Thymus (tissue), 11 donors: Measurements from ENCODE around the gene ZNHIT6. TPM values are rescaled to one million over a fixed set of nuclear protein-coding genes. Genes with fewer than 3 reads are reported as not detected.

ENCODE experiments used
- DNase-seq, 9 donors: peaks; one replicate each; pipeline ENCODE4 v3.0.0-alpha.2; 2013; ENCODE audit warnings: low spot score in 9 of 9, low read depth in 6 of 9, missing footprints in 1 of 9
- H3K27ac ChIP-seq, 2 donors: one replicate each; pipeline ENCODE4 v1.5.1; 2013; ENCODE audit warnings: control low read depth in 1 of 2, low read depth in 1 of 2, low read length in 1 of 2, mild to moderate bottlenecking in 1 of 2, moderate library complexity in 1 of 2
- H3K27me3 ChIP-seq, 2 donors: one replicate each; pipeline ENCODE4 v1.5.1; 2013; ENCODE audit warnings: low read length in 1 of 2; ENCODE audit not compliant: control insufficient read depth in 2 of 2, insufficient read depth in 1 of 2
- H3K36me3 ChIP-seq, 2 donors: one replicate each; pipeline ENCODE4 v1.5.1; 2013; ENCODE audit warnings: low read length in 1 of 2, mild to moderate bottlenecking in 1 of 2, moderate library complexity in 1 of 2; ENCODE audit not compliant: control insufficient read depth in 2 of 2, insufficient read depth in 2 of 2
- H3K4me1 ChIP-seq, 2 donors: one replicate each; pipeline ENCODE4 v1.5.1; 2013; ENCODE audit warnings: low read length in 2 of 2; ENCODE audit not compliant: control insufficient read depth in 2 of 2, insufficient read depth in 2 of 2
- H3K4me3 ChIP-seq, 2 donors: one replicate each; pipeline ENCODE4 v1.5.1; 2013; ENCODE audit warnings: low read length in 2 of 2, control low read depth in 1 of 2, mild to moderate bottlenecking in 1 of 2
- H3K9me3 ChIP-seq, 2 donors: one replicate each; pipeline ENCODE4 v1.5.1; 2013; ENCODE audit warnings: low read length in 1 of 2, mild to moderate bottlenecking in 1 of 2; ENCODE audit not compliant: control insufficient read depth in 2 of 2, insufficient read depth in 1 of 2
- WGBS: extraction: QIAGEN DNeasy Blood & Tissue Kit; methylation state at CpG from one replicate; pipeline ENCODE4 v1.1.7; 2013; 5-methylcytosine and 5-hydroxymethylcytosine counted together
- polyA plus RNA-seq: library from polyadenylated mRNA; stranded (reverse); fragments of 200-250 nt; gene quantifications from one replicate; pipeline ENCODE4 v1.2.3, GENCODE V29; 2013
- total RNA-seq: library from RNA; stranded (reverse); fragments of 120-200 nt; gene quantifications from one replicate; pipeline ENCODE4 v1.2.4, GENCODE V29; 2013
- donor health status: healthy.

The ZNHIT6 gene
- total and polyA plus RNA-seq, 2 donors = 10.0 to 14.1 TPM

GRCh38 chr1:85607921-85608265, 100.3 kb downstream of the ZNHIT6 start:
- Histone ChIP-seq H3K27me3 (no peaks in the 10 kb centered on the region), H3K36me3 (no peaks in the 10 kb centered on the region), H3K4me1 (peaks cover 0 to 5% of the 10 kb centered on the region in 2 donors), H3K9me3 (no peaks in the 10 kb centered on the region), H3K27ac (no peak overlapping the region), H3K4me3 (no peak overlapping the region)
- WGBS = 87% methylated on average over 4 of the region's 4 CpGs
- DNase-seq = no peak

DNA sequence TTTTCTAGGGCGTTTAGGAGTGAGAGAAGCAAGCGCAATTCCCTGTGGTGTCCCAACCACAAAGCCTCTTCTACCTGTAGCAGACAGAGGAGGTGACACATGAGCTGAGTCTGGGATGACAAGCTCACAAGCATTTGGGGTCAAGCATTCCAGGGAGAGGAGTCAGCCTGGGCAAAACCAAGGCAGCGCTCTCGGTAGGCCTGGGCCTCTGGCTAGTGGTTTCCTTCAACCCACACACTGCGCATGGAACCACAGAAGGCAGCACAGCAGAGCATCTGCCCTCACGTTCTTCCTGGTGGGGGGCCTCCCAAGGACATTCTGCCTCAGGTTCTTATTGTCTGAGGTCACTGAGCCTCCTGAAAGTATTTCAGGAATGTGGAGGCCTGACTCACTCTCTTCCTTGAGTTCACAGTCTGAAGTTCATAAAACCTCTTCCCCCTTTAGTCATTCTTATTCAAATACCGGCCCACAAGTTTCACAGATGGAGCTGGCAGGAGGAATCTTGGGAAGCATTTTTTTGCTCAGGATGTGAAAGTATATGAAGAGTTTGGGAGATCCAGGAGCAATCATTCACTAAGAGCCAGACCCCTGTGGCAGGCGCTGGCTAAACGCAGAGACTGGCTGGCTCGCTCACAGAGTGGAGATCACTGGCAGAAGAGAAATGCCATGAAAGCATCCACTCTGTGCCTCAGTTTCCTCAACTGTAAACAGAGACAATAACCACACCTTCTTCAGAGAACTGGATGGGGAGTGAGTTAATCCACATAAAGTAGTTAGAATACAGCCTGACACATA, 100.9 kb downstream of the ZNHIT6 start:
- 92% methylated on average over 10 of the region's 10 CpGs for WGBS
- no peak overlapping the region for H3K4me3 ChIP-seq
- H3K9me3 ChIP-seq = no peaks in the 10 kb centered on the region
- no peak overlapping the region for H3K27ac ChIP-seq
- peaks cover 0 to 7% of the 10 kb centered on the region in 2 donors for H3K4me1 ChIP-seq
- H3K36me3 ChIP-seq = no peaks in the 10 kb centered on the region
- no peak for DNase-seq
- no peaks in the 10 kb centered on the region for H3K27me3 ChIP-seq

DNA sequence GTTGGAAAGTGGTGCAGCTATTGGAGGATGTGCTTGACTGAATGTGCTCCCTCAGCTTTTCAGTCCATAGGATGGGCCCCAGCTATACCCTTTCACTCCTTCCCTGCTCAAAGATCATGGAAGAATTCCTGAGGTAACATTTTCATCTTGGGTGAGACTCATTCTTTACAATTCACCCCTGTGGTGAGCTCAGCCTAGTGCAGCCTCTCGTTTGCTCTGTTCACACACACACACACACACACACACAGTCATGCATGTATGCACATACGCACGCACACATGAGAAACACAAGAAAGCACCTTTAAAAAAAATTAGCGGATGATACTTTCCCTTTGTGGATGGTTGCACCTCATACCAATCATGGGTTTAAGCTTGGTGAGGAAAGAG, 101.8 kb downstream of the ZNHIT6 start:
- DNase-seq = no peak
- no peaks in the 10 kb centered on the region for H3K36me3 ChIP-seq
- peaks cover 0 to 4% of the 10 kb centered on the region in 2 donors for H3K4me1 ChIP-seq
- no peaks in the 10 kb centered on the region for H3K9me3 ChIP-seq
- no peak overlapping the region for H3K4me3 ChIP-seq
- WGBS = 86% methylated on average over 4 of the region's 4 CpGs
- H3K27me3 ChIP-seq = no peaks in the 10 kb centered on the region
- no peak overlapping the region for H3K27ac ChIP-seq

GRCh38 chr1:85605484-85606413, 102.5 kb downstream of the ZNHIT6 start:
- DNase-seq = no peak
- WGBS = 95% methylated on average over 8 of the region's 8 CpGs
- Histone ChIP-seq H3K27me3 (no peaks in the 10 kb centered on the region), H3K36me3 (no peaks in the 10 kb centered on the region), H3K9me3 (no peaks in the 10 kb centered on the region), H3K27ac (no peak overlapping the region), H3K4me1 (peaks cover 0 to 4% of the 10 kb centered on the region in 2 donors), H3K4me3 (no peak overlapping the region)

GRCh38 chr1:85604298-85604997, 103.8 kb downstream of the ZNHIT6 start:
- no peaks in the 10 kb centered on the region for H3K27me3 ChIP-seq
- H3K27ac ChIP-seq = no peak overlapping the region
- WGBS = 95% methylated on average over 3 of the region's 3 CpGs
- H3K36me3 ChIP-seq = no peaks in the 10 kb centered on the region
- H3K4me1 ChIP-seq = peaks cover 0 to 4% of the 10 kb centered on the region in 2 donors
- no peaks in the 10 kb centered on the region for H3K9me3 ChIP-seq
- DNase-seq = no peak
- no peak overlapping the region for H3K4me3 ChIP-seq

DNA sequence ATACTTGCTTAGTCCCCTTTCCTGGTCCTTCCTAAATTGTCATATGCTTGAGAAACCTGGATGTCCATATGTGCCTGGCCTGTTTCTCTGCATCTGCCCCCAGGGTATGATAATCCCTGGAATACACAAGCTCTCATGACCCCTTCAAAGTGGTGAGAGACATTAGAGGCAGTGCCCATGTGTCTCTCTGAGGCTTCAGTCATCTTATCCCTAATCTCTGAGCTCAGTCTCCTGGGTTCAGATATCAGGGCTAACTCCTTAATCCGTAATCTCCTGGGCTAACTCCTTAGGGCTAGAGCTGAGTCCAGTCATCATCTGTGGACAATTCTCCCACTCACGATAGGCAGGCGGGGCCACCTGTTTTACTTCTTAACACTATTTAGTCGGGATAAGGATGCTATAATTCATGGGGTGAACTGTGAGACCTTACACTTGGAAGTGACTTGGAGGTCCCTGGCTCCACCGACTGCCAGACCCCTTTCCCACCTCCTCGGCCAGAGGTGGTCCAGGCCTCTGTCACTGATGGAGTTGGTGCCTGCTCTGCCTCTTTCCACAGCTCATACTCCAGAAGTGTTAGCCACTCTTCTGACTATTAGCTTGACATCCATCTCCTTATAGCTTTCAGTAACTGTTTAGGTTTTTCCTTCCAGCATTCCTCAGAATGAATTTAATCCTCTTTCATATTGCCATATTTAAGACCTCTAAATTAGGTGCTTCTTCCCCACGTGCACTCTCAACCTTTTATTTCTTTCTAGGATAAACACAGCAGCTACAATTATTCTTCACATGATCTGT, 105.0 kb downstream of the ZNHIT6 start:
- Histone ChIP-seq H3K27me3 (no peaks in the 10 kb centered on the region), H3K4me3 (no peak overlapping the region), H3K9me3 (no peaks in the 10 kb centered on the region), H3K27ac (no peak overlapping the region), H3K4me1 (peaks cover 0 to 4% of the 10 kb centered on the region in 2 donors), H3K36me3 (no peaks in the 10 kb centered on the region)
- DNase-seq = no peak
- 97% methylated on average over 7 of the region's 7 CpGs for WGBS

GRCh38 chr1:85602571-85602970, 105.7 kb downstream of the ZNHIT6 start:
- H3K4me3 ChIP-seq = no peak overlapping the region
- H3K36me3 ChIP-seq = no peaks in the 10 kb centered on the region
- H3K9me3 ChIP-seq = no peaks in the 10 kb centered on the region
- peaks cover 0 to 4% of the 10 kb centered on the region in 2 donors for H3K4me1 ChIP-seq
- 94% methylated on average over 4 of the region's 4 CpGs for WGBS
- no peaks in the 10 kb centered on the region for H3K27me3 ChIP-seq
- DNase-seq = no peak
- no peak overlapping the region for H3K27ac ChIP-seq

DNA sequence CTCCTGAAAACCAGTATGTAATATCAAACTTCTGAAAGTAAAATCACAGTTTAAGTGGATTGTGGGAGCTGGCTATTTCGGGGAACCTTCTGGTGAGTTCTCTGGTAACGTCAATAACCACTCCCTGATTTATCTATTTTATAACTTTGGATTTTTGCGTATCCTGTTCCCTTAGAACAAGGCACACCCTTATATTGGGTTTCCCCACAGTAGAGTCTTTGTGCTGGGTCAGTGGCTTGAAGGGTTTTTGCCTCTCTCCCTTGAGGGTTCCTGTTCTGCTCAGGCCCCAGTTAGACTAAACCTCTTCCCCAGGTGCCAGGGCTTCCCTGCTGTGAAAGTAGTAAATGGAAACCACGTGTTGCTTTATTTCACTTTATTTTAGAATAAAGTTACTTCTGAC, 106.3 kb downstream of the ZNHIT6 start:
- Histone ChIP-seq H3K27me3 (no peaks in the 10 kb centered on the region), H3K27ac (no peak overlapping the region), H3K36me3 (no peaks in the 10 kb centered on the region), H3K4me1 (peaks cover 0 to 4% of the 10 kb centered on the region in 2 donors), H3K4me3 (no peak overlapping the region), H3K9me3 (no peaks in the 10 kb centered on the region)
- WGBS = 96% methylated on average over 4 of the region's 4 CpGs
- DNase-seq = no peak
